HG02870 (cell line): ENCODE measurements around the gene ACTG2.
"Not testable (repeated sequence)": the region's sequence is repeated elsewhere in the genome, so short reads cannot be mapped to it uniquely, and the experiment has no call there.

Experiments used
- ATAC-seq: cut with Tn5 transposase; IDR thresholded peaks from one replicate; pipeline ENCODE4 v1.9.1; 2021; ENCODE audit warnings: mild to moderate bottlenecking, moderate library complexity; ENCODE audit not compliant: unreplicated experiment

The ACTG2 gene

GRCh38 chr2:73931531-73932500, 39.0 kb downstream of the ACTG2 start:
- ATAC-seq, result no peak

GRCh38 chr2:73933194-73933593, 40.4 kb downstream of the ACTG2 start:
- ATAC-seq, result no peak

DNA sequence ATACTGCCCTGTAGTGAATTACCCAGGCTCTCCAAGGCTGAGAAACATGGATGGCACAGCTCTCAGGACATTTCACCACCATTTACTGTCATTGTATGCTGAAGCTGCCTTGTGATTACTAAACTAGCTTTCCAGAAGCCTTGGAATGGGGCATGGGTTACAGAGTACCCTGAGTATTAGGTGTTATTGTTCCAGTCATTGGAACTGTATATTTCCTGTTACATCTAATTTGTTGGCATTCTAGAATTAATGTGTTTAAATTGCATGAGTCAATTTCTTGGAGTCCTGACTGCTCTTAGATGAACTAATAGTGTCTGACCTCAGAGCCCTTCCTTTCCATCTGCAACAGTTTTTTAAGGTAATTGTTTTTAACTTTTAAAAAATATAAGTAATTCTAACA, 42.8 kb downstream of the ACTG2 start:
- no peak for ATAC-seq

GRCh38 chr2:73937103-73937885, 44.5 kb downstream of the ACTG2 start:
- ATAC-seq, result no peak

GRCh38 chr2:73937899-73938298, 45.1 kb downstream of the ACTG2 start:
- ATAC-seq, result no peak

DNA sequence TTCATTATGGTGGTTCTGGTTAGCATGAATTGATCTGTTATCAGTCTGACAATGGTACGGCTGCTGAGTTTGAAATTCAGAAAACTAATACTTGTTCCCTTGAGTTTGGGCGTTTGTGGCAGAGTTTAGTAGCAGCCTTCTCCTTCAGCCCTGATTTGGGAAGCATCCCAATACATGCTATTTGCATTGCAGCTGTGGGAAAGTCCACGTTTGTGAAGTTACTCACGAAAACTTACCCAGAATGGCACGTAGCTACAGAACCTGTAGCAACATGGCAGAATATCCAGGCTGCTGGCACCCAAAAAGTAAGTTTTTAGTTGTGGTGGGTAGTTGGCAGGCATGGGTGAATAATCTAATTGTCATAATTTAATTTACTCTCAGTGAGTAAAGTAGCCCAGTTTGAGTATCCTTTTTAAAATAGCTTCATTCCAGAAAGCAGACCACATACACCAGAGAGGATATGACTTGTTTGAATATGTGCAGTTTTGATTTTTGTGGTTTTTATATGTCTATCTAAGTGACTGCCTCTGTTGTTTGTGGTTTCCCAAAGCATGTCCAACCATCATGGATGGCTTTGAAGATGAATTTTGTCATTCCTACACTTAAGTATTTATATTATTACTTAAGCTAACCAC, 46.0 kb downstream of the ACTG2 start:
- ATAC-seq, result no peak

GRCh38 chr2:73939419-73939818, 46.6 kb downstream of the ACTG2 start:
- no peak for ATAC-seq

DNA sequence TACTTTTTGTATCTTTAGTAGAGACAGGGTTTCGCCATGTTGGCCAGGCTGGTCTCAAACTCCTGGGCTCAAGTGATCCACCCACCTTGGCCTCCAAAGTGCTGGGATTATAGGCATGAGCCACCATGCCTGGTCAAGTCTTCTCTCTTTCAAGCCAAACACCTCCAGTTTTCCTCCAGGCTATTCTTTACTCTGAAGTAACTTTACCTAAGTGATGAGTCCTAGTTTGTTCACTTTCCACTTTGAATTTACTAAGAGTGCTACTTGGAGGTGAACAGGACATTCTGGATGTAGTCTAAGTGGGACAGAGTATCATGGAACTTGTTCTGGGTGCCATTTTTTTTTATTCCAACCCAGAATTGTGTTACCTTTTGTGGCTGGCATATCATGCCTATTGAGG, 47.3 kb downstream of the ACTG2 start:
- not testable (repeated sequence) for ATAC-seq

- no peak for ATAC-seq
Observed at GRCh38 chr2:73942664-73943063, 49.9 kb downstream of the ACTG2 start.

- ATAC-seq, result no peak
Observed at GRCh38 chr2:73944714-73945113, 51.9 kb downstream of the ACTG2 start.

GRCh38 chr2:73946215-73946614, 53.4 kb downstream of the ACTG2 start:
- ATAC-seq, result no peak

GRCh38 chr2:73946666-73947065, 53.9 kb downstream of the ACTG2 start:
- ATAC-seq, result no peak

- no peak for ATAC-seq
Observed at GRCh38 chr2:73947412-73948018, 54.7 kb downstream of the ACTG2 start.

GRCh38 chr2:73949802-73950201, 57.0 kb downstream of the ACTG2 start:
- ATAC-seq, result no peak

DNA sequence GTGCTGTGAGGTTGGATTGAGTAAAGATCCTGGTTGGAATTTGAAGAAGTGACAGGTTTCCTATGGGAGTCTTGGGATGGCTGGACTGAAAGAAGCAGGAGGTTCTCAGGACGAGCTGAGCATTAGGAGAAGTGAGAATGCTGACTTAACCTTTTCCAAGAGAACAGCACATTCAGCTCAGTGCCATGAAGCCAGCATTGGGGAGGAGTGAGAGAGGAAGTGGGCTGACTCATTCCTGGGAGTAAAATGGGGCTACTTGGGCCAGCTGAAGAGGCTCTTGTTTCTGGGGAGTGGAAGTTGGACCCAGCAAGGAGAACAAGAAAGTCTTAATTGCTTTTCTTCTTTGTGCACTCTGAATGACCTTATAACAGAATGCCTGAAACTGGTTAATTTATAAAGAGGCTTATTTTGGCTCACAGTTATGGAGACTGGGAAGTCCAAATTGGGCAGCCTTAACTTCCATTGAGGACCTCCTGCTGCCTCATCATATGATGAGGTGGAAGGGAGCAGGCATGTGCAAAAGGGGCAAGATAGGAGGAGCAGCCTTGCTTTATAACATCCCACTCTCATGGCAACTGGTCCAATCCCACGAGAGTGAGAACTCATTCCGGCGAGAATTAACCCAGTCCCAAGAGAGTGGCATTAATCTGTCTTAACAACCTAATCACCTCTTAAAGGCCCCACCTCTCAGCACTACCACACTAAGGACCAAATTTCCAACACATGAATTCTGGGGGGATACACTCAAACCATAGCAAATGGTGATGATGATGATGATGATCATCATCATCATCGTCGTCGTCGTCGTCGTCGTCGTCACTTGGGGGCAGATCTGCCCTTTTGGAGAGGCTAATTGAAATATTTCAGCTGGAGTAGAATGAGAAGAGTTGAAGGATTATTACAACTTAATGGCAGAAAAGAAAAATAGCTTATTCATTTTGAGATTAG, 60.0 kb downstream of the ACTG2 start:
- no peak for ATAC-seq

- no peak for ATAC-seq
Observed at GRCh38 chr2:73956218-73956865, 63.5 kb downstream of the ACTG2 start.

DNA sequence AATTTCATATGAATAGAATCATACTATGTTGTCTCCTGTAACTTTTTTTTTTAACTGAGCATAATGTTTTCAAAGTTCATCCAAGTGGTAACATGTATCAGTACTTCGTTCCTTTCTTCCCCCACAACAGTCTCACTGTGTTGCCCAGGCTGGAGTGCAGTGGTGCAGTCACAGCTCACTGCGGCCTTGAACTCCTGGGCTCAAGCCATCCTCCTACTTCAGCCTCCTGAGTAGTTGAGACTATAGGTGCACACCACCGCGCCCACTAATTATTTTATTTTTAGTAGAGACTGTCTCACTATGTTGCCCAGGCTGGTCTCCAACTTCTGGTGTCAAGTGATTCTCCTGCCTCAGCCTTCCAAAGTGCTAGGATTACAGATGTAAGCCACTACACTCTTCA, 68.5 kb downstream of the ACTG2 start:
- no peak for ATAC-seq

GRCh38 chr2:73961823-73962615, 69.2 kb downstream of the ACTG2 start:
- ATAC-seq, result no peak

GRCh38 chr2:73962798-73963197, 70.0 kb downstream of the ACTG2 start:
- ATAC-seq, result no peak
